ENCODE measurements around the gene ZNF593OS. TPM values are rescaled to one million over a fixed set of nuclear protein-coding genes. Genes with fewer than 3 reads are reported as not detected.

ZNF593OS gene
- total and polyA plus RNA-seq, 2 donors (not counting 1 experiment from before 2014, with no cell fraction given): 0.09 TPM; not detected in 1

GRCh38 chr1:26221094-26221493 lies 49.5 kb upstream of the ZNF593OS start:
- Mint-ChIP-seq H3K9me3 (ENCODE audit: insufficient read depth) (no peaks in the 10 kb centered on the region), H3K4me1 (peaks cover 15% of the 10 kb centered on the region), H3K4me3 (no peak overlapping the region), H3K27me3 (peaks cover 25% of the 10 kb centered on the region), H3K27ac (no peak overlapping the region)
- DNase-seq (no peak), ATAC-seq (ENCODE audit: low read depth) (no peak)
- Histone ChIP-seq H3K4me3 (ENCODE audit: control extremely low read depth in 1 of 5, extremely low read depth in 1 of 5, insufficient read depth in 1 of 5, low read depth in 2 of 5, low read length in 4 of 5) (no peak overlapping the region), H3K27me3 (replicated peaks in 1 of 4; ENCODE audit: control extremely low read depth in 1 of 4, control insufficient read depth in 3 of 4, insufficient read depth in 4 of 4, low read length in 3 of 4) (peaks cover 0 to 18% (median 8%) of the 10 kb centered on the region in 4 experiments), H3K9me3 (ENCODE audit: control extremely low read depth in 1 of 3, control insufficient read depth in 2 of 3, insufficient read depth in 1 of 3, low read length in 2 of 3) (no peaks in the 10 kb centered on the region), H3K4me2 (replicated peaks; ENCODE audit: low read depth, low read length, poor library complexity, severe bottlenecking) (no peak overlapping the region), H2AFZ (ENCODE audit: insufficient read depth, low read depth, low read length, poor library complexity, severe bottlenecking) (no peak overlapping the region), H3K79me2 (ENCODE audit: control insufficient read depth, insufficient read depth, low read length) (no peaks in the 10 kb centered on the region), H3K9ac (ENCODE audit: low read length) (no peak overlapping the region), H3K27ac (ENCODE audit: low read length in 2 of 2) (no peak overlapping the region), H3K4me1 (ENCODE audit: control insufficient read depth in 2 of 2, insufficient read depth in 2 of 2, low read length in 2 of 2) (peaks cover 9 to 12% of the 10 kb centered on the region in 2 donors), H4K20me1 (ENCODE audit: control insufficient read depth, insufficient read depth, low read length, poor library complexity, severe bottlenecking) (no peaks in the 10 kb centered on the region), H3K36me3 (replicated peaks in 1 of 2; ENCODE audit: control extremely low read depth in 1 of 2, control insufficient read depth in 1 of 2, extremely low read depth in 1 of 2, insufficient read depth in 2 of 2, low read length in 1 of 2) (no peaks in the 10 kb centered on the region)
- no CpG with 5 or more reads among the region's 2 CpGs for WGBS (ENCODE audit: insufficient coverage)
- intact Hi-C loops (cut with micrococcal nuclease): no loop called here
- ChIA-PET POLR2A (no interaction called here), CTCF (interaction anchor here (2.4 kb wide), 1 partner anchor 12 kb away, joined by 7 read pairs; no protein-coding TSS in a partner anchor)
- TF ChIP-seq EZH2 (IDR thresholded peaks at IDR 0.05; ENCODE audit: borderline replicate concordance, insufficient read depth, low read depth, low read length, poor library complexity, severe bottlenecking): no peak

- Histone ChIP-seq H3K36me3 (replicated peaks in 1 of 2; ENCODE audit: control extremely low read depth in 1 of 2, control insufficient read depth in 1 of 2, extremely low read depth in 1 of 2, insufficient read depth in 2 of 2, low read length in 1 of 2) (no peaks in the 10 kb centered on the region), H3K4me2 (replicated peaks; ENCODE audit: low read depth, low read length, poor library complexity, severe bottlenecking) (no peak overlapping the region), H3K27me3 (replicated peaks in 1 of 4; ENCODE audit: control extremely low read depth in 1 of 4, control insufficient read depth in 3 of 4, insufficient read depth in 4 of 4, low read length in 3 of 4) (peaks cover 0 to 11% (median 5%) of the 10 kb centered on the region in 4 experiments), H2AFZ (ENCODE audit: insufficient read depth, low read depth, low read length, poor library complexity, severe bottlenecking) (no peak overlapping the region), H3K9me3 (ENCODE audit: control extremely low read depth in 1 of 3, control insufficient read depth in 2 of 3, insufficient read depth in 1 of 3, low read length in 2 of 3) (no peaks in the 10 kb centered on the region), H4K20me1 (ENCODE audit: control insufficient read depth, insufficient read depth, low read length, poor library complexity, severe bottlenecking) (no peaks in the 10 kb centered on the region), H3K79me2 (ENCODE audit: control insufficient read depth, insufficient read depth, low read length) (no peaks in the 10 kb centered on the region), H3K4me1 (ENCODE audit: control insufficient read depth in 2 of 2, insufficient read depth in 2 of 2, low read length in 2 of 2) (peaks cover 3 to 5% of the 10 kb centered on the region in 2 donors), H3K4me3 (ENCODE audit: control extremely low read depth in 1 of 5, extremely low read depth in 1 of 5, insufficient read depth in 1 of 5, low read depth in 2 of 5, low read length in 4 of 5) (no peak overlapping the region), H3K9ac (ENCODE audit: low read length) (no peak overlapping the region), H3K27ac (ENCODE audit: low read length in 2 of 2) (no peak overlapping the region)
- DNase-seq (no peak), ATAC-seq (ENCODE audit: low read depth) (no peak)
- H3K4me3 Mint-ChIP-seq: no peak overlapping the region
- WGBS (ENCODE audit: insufficient coverage): 80% methylated on average over 18 of the region's 27 CpGs
- H3K4me1 Mint-ChIP-seq: peaks cover 9% of the 10 kb centered on the region
- no peaks in the 10 kb centered on the region for H3K9me3 Mint-ChIP-seq (ENCODE audit: insufficient read depth)
- POLR2A ChIA-PET: no interaction called here
- intact Hi-C loops (cut with micrococcal nuclease): no loop called here
- TF ChIP-seq EZH2 (IDR thresholded peaks at IDR 0.05; ENCODE audit: borderline replicate concordance, insufficient read depth, low read depth, low read length, poor library complexity, severe bottlenecking) (no peak), CTCF (IDR thresholded peaks at IDR 0.05) (no peak)
- H3K27me3 Mint-ChIP-seq: peaks cover 19% of the 10 kb centered on the region
- CTCF ChIA-PET: interaction anchor here (2.4 kb wide), 1 partner anchor 13 kb away, joined by 7 read pairs; no protein-coding TSS in a partner anchor
- no peak overlapping the region for H3K27ac Mint-ChIP-seq
Measured at GRCh38 chr1:26220199-26220912, 48.7 kb upstream of the ZNF593OS start.
